Renal cortex interstitium (tissue), 11 donors: ENCODE measurements around the gene KLHL10. TPM values are rescaled to one million over a fixed set of nuclear protein-coding genes. Genes with fewer than 3 reads are reported as not detected.
"Not testable (repeated sequence)": the region's sequence is repeated elsewhere in the genome, so short reads cannot be mapped to it uniquely, and the experiment has no call there.

Source experiments
- DNase-seq, 11 donors: peaks; one replicate each; pipeline ENCODE4 v3.0.0-alpha.2; 2013; ENCODE audit warnings: low read depth in 9 of 11, low spot score in 4 of 11; ENCODE audit errors: extremely low read depth in 1 of 11
- polyA plus RNA-seq, 3 donors: library from polyadenylated mRNA; unstranded; fragments of 120-200 nt; gene quantifications; one replicate each; pipeline ENCODE4 v1.2.1, GENCODE V29; 2013; ENCODE audit not compliant: insufficient read length in 3 of 3

KLHL10 gene
- polyA plus RNA-seq, 3 donors = 0.16 to 0.33 (median 0.26) TPM

DNA sequence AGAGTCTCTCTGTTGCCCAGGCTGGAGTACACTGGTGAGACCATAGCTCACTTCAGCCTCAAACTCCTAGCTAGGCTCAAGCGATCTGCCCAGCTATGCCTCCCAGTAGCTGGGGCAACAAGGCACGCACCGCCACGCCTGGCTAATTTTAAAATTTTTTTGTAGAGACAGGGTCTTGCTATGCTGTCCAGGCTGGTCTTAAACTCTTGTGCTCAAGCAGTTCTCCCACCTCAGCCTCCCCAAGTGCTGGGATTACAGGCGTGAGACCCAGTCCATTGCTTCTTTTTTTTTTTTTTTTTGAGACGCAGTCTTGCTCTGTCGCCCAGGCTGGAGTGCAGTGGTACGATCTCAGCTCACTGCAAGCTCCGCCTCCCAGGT is 36.7 kb downstream of the KLHL10 start:
- DNase-seq = not testable (repeated sequence)

DNA sequence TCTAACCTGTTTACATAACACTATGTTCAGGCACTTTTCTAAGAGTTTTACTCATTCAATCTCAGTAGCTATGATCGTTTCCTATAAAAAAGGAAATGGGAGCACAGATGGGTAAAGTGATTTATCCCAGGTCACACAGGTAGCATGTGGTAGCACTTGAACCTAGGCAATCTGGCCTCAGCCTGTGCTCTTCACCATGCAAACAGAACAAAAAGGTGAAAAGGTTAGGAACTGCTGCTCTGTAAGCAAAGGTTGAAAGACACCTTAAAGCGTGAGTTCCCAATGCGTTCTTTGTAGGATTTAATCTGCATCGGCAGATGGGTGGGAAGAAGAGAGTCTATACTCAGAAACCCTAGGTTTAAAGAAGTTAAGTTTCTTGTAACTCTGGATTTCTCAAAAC is 42.5 kb downstream of the KLHL10 start:
- no peak for DNase-seq

DNA sequence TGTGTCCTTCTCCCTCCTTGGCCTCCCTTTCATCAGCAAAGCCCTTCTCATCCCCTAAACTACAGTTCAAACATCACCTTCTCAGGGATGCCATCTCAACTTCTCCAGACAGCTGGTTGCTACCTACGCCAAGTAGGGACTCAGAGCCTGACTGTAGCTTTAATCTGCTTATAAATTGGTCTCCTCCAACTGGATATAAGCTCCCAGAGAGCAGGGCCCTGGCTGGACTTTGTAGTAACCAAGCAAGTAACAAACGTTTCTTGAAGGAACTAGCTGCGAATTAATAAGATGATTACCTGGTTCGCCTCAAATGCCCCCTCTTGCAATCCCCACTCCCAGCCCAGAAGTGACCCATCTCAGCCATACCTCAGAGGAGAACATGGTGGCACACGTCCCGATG is 45.1 kb downstream of the KLHL10 start:
- DNase-seq = no peak

DNA sequence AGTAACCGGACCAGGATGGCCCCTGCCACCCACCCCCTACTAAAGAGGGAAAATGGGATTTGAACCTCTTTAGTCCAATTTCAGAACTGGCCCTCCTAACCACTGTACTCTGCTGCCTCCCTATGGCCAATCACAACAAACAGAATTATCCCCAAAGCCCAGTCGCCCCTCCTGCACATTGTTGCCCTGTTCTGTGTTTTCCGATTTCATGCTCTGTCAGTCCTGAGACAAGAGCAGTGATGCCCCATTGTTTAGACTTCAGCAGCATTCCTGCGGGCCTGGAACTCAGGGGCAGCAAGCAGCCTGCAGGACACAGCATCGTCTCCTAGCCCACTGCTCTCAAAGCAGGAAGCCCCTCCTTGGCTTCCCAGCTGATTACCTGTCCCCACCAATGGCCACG is 48.1 kb downstream of the KLHL10 start:
- DNase-seq = no peak

DNA sequence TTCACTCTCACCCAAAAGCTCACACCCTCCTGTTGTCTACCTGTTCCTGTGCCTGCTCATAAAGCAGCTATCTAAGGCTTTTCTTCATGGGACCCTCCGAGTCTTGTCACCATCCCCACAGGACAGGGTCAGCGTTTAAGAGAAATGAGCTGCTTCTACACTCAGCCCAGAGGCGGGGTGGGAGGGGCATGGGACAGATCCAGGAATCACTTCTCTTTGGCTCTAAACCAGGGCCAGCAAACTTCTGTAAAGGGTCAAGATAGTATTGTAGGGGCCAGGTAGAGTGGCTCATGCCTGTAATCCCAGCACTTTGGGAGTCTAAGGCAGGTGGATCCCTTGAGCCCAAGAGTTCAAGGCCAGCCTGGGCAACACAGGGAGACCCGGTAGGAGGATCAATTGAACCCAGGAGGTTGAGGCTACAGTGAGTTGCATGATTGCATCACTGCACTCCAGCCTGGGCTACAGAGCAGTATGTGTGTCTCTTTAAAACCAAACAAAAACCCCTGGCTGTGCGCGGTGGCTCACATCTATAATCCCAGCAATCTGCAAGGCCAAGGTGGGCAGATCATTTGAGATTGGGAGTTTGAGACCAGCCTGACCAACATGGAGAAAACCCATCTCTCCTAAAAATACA is 50.8 kb downstream of the KLHL10 start:
- DNase-seq = no peak

DNA sequence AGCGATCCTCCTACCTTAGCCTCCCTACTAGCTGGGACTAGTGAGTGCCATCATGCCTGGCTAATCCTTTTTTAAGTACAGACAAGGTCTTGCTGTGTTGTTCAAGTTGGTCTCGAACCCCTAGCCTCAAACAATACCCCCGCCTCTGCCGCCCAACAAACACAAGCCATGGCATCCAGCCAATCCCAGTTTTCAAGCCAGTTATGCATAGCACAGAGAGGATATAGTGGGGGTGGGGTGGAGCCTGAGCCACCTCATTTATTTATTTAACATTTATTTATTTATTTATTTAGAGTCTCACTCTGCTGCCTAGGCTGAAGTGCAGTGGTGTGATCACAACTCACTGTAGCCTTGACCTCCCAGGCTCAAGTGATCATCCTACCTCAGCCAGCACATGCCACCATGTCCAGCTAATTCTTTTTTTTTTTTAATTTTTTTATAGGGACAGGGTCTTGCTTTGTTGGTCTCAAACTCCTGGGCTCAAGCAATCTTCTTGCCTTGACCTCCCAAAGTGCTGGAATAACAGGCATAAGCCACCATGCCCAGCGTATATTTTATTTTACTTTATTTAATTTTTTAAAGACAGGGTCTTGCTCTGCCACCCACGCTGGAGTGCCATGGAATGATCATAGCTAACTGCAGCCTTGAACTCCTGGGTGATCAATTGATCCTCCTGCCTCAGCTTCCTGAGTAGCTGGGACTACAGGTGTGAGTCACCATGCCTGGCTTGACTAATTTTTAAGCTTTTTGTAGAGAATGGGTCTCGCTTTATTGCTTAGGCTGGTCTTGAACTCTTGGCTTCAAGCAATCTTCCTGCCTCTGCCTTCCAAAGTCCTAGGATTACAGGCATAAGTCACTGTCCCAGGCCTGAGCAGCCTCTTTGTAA is 53.8 kb downstream of the KLHL10 start:
- DNase-seq = no peak

DNA sequence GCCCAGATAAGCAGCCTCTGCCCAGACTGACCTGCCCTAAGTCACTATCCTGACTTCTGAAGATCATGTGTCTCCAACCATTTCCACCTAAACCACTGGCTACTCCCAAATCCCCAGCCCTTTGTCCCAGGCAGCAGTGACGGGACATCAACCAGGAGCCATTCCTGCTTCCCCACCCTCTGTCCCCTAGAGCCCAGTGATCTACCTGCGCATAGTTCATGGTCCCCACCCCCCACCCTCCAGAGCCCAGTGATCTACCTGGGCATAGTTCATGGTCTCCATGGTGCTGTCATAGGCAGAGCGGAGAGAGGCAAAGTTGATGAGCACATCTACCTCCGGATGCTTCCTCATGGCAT is 54.4 kb downstream of the KLHL10 start:
- DNase-seq = no peak

DNA sequence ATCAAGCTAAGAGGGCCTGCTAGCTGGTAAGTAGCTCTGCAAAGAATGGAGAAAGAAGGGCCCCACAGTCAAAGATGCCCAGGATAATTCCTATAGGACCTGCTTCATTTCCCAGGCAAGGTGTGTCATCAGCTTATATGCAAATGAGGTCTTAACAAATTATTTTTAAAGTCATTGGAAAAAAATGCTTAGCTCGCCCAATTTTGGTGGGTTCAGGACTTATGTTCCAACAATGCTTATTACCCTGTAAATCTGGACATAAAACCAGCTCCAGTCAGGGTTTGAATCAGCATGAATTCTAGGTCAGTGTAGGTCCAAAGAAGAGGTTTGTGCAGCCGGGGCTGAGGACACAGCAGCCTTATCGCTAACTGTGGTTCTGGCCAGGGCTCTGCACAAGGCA is 55.8 kb downstream of the KLHL10 start:
- no peak for DNase-seq

DNA sequence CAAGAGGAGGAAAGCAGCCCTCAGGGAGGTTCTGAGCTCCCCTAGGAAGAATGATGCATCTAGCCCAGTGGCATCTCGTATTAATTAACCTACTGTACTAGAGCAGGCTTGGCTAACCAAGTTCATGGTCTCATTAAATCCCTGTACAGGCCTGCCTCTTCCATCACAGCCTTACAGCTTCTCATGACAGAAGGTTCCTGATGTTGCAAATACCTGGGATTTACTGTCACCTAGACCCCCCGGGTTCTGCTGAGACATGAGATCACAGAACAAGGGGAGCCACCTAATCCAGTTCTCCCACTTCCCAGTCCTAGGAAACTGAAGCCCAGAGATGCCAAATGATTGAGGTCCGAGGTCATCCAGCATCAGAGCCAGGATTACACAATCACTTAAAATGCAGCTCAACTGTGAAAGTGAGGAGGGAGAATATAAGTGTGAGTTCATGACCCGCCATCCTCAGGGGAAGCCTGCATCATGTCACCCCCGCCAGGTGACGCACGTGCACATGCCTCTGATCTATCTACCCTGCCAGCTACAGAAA is 57.2 kb downstream of the KLHL10 start:
- no peak for DNase-seq

DNA sequence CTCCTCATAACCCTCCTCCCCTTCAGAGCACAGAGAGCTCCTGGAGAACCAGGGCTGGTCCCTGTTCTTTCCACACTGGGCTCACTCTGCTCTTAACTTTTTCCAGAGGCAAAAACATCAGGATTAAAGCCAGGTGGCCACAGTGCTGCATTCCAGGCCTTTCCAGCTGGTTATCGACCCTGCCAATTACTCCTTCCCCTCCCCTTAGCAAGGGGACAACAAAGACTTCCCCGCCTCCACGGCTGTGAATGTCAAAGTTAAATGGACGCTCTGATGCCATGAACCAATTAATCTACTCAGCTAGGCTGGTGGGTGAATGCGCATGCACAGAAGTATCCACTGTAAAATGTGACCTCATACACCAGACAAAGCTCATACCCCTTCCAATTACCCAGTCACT is 58.0 kb downstream of the KLHL10 start:
- no peak for DNase-seq

DNA sequence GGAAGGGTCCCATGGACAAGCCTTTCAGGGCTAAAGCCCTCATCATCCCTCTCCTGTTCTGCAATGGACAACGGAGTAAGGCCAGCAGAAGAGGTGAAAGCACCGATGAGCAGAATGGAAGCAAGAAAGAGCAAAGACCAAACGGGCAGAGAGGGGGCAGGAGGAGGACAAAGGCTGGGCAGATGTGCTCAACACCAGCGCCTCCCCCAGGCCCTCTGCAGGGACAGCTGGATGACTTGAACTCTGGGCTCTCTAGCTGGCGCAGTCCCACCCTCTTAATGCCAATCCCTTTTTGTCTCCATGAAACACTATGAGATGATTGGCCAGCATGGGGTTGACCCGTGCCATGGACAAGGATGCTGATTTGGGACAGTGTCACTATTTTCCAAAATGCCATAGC is 59.1 kb downstream of the KLHL10 start:
- DNase-seq = no peak

Other genes starting within 250 kb of the KLHL10 start
- not detected for gene KRT16, start 225.1 kb upstream of the KLHL10 start, polyA plus RNA-seq
- gene KRT17, start 213.2 kb upstream of the KLHL10 start, polyA plus RNA-seq = 10 to 100 TPM in 1 of 3 donors, 1 to 10 TPM in 2; 1.6 to 12.0 (median 3.2) TPM
- gene EIF1, start 148.9 kb upstream of the KLHL10 start, polyA plus RNA-seq = 100 to 1,000 TPM; 706 to 791 (median 745) TPM
- not detected for gene GAST, start 125.5 kb upstream of the KLHL10 start, polyA plus RNA-seq
- 1 to 10 TPM in 1 of 3 donors, under 1 TPM in 2; 0.90 to 1.2 (median 0.90) TPM for gene HAP1, start 103.2 kb upstream of the KLHL10 start, polyA plus RNA-seq
- gene JUP, start 51.1 kb upstream of the KLHL10 start, polyA plus RNA-seq = 100 to 1,000 TPM; 169 to 222 (median 221) TPM
- gene P3H4, start 25.9 kb upstream of the KLHL10 start, polyA plus RNA-seq = 10 to 100 TPM; 31.4 to 47.4 (median 40.1) TPM
- gene FKBP10, start 24.8 kb upstream of the KLHL10 start, polyA plus RNA-seq = 100 to 1,000 TPM; 133 to 178 (median 165) TPM
- 10 to 100 TPM; 79.5 to 95.7 (median 89.9) TPM for gene NT5C3B, start 1.6 kb upstream of the KLHL10 start, polyA plus RNA-seq
- gene KLHL11, start 27.6 kb downstream of the KLHL10 start, polyA plus RNA-seq = 1 to 10 TPM; 9.0 to 9.8 (median 9.7) TPM
- gene ACLY, start 81.1 kb downstream of the KLHL10 start, polyA plus RNA-seq = 10 to 100 TPM; 87.1 to 95.2 (median 88.7) TPM
- 1 to 10 TPM; 5.6 to 9.1 (median 8.4) TPM for gene ODAD4, start 92.8 kb downstream of the KLHL10 start, polyA plus RNA-seq
- 10 to 100 TPM; 56.5 to 84.0 (median 68.4) TPM for gene CNP, start 129.0 kb downstream of the KLHL10 start, polyA plus RNA-seq
- 100 to 1,000 TPM; 153 to 162 (median 154) TPM for gene DNAJC7, start 179.6 kb downstream of the KLHL10 start, polyA plus RNA-seq
- gene NKIRAS2, start 182.3 kb downstream of the KLHL10 start, polyA plus RNA-seq = 10 to 100 TPM; 48.9 to 58.2 (median 49.8) TPM
- 1 to 10 TPM; 3.4 to 6.4 (median 4.6) TPM for gene C17orf113, start 212.8 kb downstream of the KLHL10 start, polyA plus RNA-seq